GM12872 (cell line): ENCODE results near the gene PLEK.

Source experiments
- CTCF ChIP-seq: IDR thresholded peaks from 3 replicates; pipeline ENCODE4 v1.5.1; 2011; ENCODE audit warnings: low read depth, mild to moderate bottlenecking, low read length, moderate library complexity; ENCODE audit not compliant: insufficient read depth

Gene PLEK

GRCh38 chr2:68396093-68396492 is 31.0 kb downstream of the PLEK start:
- no peak for TF ChIP-seq CTCF

GRCh38 chr2:68403199-68403644 is 38.1 kb downstream of the PLEK start:
- TF ChIP-seq CTCF, result no peak

- TF ChIP-seq CTCF, result no peak
Observed at GRCh38 chr2:68404164-68404563, 39.1 kb downstream of the PLEK start.

GRCh38 chr2:68404893-68405799 is 40.1 kb downstream of the PLEK start:
- TF ChIP-seq CTCF, result no peak

GRCh38 chr2:68411397-68412126 is 46.5 kb downstream of the PLEK start:
- no peak for TF ChIP-seq CTCF

- TF ChIP-seq CTCF, result no peak
Observed at GRCh38 chr2:68412127-68412819, 47.2 kb downstream of the PLEK start.

GRCh38 chr2:68413466-68413865 is 48.4 kb downstream of the PLEK start:
- TF ChIP-seq CTCF, result no peak
